Urinary bladder (tissue), 4 donors: ENCODE data around the gene MACROD2. TPM values are rescaled to one million over a fixed set of nuclear protein-coding genes. Genes with fewer than 3 reads are reported as not detected.
"Not testable (repeated sequence)": the region's sequence is repeated elsewhere in the genome, so short reads cannot be mapped to it uniquely, and the experiment has no call there.

Source experiments
- DNase-seq: peaks from one replicate; pipeline ENCODE4 v3.0.0-alpha.2; 2015; ENCODE audit errors: extremely low spot score
- H3K27ac ChIP-seq: one replicate; pipeline ENCODE4 v1.5.1; 2013; ENCODE audit warnings: low read depth, mild to moderate bottlenecking, moderate library complexity
- H3K36me3 ChIP-seq: one replicate; pipeline ENCODE4 v1.6.1; 2013; ENCODE audit warnings: mild to moderate bottlenecking, moderate library complexity; ENCODE audit not compliant: insufficient read depth
- H3K4me1 ChIP-seq: one replicate; pipeline ENCODE4 v1.6.1; 2013; ENCODE audit warnings: mild to moderate bottlenecking, moderate library complexity; ENCODE audit not compliant: insufficient read depth
- H3K4me3 ChIP-seq: one replicate; pipeline ENCODE4 v1.5.1; 2013; ENCODE audit warnings: low read depth, low read length
- WGBS: extraction: QIAGEN DNeasy Blood & Tissue Kit; methylation state at CpG from one replicate; pipeline ENCODE4 v1.1.7; 2013; 5-methylcytosine and 5-hydroxymethylcytosine counted together
- polyA plus RNA-seq: library from polyadenylated mRNA; stranded (reverse); fragments of 200-250 nt; gene quantifications from one replicate; pipeline ENCODE4 v1.2.3, GENCODE V29; 2013
- total RNA-seq: library from RNA; depleted of rRNA; stranded (reverse); fragments of >200 nt; gene quantifications from one replicate; pipeline ENCODE4 v1.2.3, GENCODE V29; 2014
- donor health status: healthy with polysubstance abuse.
- donor health status: healthy.

Gene MACROD2
- total and polyA plus RNA-seq, 2 donors: 3.0 to 28.2 TPM

GRCh38 chr20:15191082-15191723, 1195.9 kb downstream of the MACROD2 start:
- DNase-seq: no peak
- H3K4me3 ChIP-seq: no peak overlapping the region
- no peak overlapping the region for H3K27ac ChIP-seq
- no peaks in the 10 kb centered on the region for H3K36me3 ChIP-seq
- H3K4me1 ChIP-seq: no peaks in the 10 kb centered on the region
- WGBS: 76% methylated on average over 4 of the region's 4 CpGs

DNA sequence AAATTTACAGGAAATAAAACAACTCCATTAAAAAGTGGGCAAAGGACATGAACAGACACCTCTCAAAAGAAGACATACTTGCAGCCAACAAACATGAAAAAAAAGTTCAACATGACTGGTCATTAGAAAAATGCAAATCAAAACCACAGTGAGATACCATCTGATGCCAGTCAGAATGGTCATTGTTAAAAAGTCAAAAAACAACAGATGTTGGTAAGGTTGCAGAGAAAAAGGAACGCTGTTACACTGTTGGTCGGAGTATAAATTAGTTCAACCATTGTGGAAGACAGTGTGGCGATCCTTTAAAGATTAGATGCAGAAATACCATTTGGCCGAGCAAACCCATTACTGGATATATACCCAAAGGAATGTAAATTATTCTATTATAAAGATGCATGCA, 1200.1 kb downstream of the MACROD2 start:
- Histone ChIP-seq H3K27ac (no peak overlapping the region), H3K36me3 (no peaks in the 10 kb centered on the region), H3K4me3 (no peak overlapping the region), H3K4me1 (no peaks in the 10 kb centered on the region)
- DNase-seq: no peak
- WGBS: 96% methylated on average over 4 of the region's 4 CpGs

- no peak overlapping the region for H3K27ac ChIP-seq
- 80% methylated on average over 3 of the region's 3 CpGs for WGBS
- H3K36me3 ChIP-seq: no peaks in the 10 kb centered on the region
- H3K4me3 ChIP-seq: no peak overlapping the region
- H3K4me1 ChIP-seq: no peaks in the 10 kb centered on the region
- no peak for DNase-seq
Observed at GRCh38 chr20:15196547-15197255, 1201.4 kb downstream of the MACROD2 start.

DNA sequence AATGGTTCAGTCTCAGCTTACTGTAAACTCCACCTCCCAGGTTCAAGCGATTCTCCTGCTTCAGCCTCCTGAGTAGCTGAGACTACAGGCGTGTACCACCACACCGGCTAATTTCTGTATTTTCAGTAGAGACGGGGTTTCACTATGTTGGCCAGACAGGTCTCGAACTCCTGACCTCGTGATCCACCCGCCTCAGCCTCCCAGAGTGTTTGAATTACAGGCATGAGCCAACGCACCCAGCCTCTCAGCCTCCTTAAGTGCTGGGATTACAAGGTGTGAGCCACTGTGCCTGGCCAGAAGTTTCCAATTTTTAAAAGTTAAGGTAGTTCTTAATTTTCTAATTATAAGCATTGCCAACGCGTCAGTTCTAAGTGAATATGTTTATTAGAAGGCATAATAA, 1202.7 kb downstream of the MACROD2 start:
- not testable (repeated sequence) for H3K4me3 ChIP-seq, H3K4me1 ChIP-seq, DNase-seq, H3K27ac ChIP-seq, H3K36me3 ChIP-seq
- WGBS: 84% methylated on average over 10 of the region's 10 CpGs

DNA sequence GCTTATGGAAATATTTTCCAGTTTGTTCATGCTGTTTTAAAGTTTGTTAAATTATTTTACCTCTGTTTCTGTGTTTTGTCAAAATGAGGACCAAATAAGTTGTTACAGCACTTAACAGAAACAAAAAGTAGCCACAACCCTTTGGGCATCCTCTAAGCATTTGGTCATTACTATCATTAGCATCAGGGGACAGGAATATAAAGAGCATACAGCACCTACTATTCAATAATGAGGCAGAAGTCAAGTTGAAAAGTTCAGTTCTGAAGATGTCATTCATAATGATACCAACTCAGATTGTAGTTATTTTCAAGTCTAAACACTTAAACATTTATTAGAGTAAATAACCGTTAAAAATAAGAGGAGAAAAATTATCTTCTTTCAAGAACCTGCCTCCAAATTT, 1204.4 kb downstream of the MACROD2 start:
- no peak for DNase-seq
- H3K4me3 ChIP-seq: no peak overlapping the region

DNA sequence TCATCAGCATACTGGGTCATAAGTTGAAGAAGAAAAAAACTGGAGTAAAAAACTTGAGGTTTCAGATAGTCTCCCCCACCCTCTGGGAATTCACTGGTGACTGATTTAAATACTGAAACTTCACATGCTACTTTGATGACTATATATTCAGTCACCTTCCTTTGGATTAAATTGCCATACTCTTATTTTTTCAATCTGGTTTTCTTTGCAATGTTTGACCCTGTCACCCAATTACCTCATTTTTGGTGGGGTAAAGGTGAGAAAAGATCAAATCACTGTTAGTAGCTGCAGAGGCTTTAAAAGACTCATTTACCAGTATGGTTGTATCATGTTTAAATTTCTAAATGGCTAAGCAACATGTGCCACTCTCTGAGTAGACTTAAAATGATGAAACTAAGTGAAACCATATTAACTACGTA, 1204.8 kb downstream of the MACROD2 start:
- no peaks in the 10 kb centered on the region for H3K4me1 ChIP-seq
- no peak for DNase-seq
- WGBS: 92% methylated on average over 1 of the region's 1 CpG
- no peaks in the 10 kb centered on the region for H3K36me3 ChIP-seq
- H3K27ac ChIP-seq: no peak overlapping the region
- H3K4me3 ChIP-seq: no peak overlapping the region

More for the DNA sequence above, 1204.4 kb downstream of the MACROD2 start:
- no peaks in the 10 kb centered on the region for H3K36me3 ChIP-seq
- H3K27ac ChIP-seq: no peak overlapping the region
- WGBS: 57% methylated on average over 1 of the region's 1 CpG
- no peaks in the 10 kb centered on the region for H3K4me1 ChIP-seq

DNA sequence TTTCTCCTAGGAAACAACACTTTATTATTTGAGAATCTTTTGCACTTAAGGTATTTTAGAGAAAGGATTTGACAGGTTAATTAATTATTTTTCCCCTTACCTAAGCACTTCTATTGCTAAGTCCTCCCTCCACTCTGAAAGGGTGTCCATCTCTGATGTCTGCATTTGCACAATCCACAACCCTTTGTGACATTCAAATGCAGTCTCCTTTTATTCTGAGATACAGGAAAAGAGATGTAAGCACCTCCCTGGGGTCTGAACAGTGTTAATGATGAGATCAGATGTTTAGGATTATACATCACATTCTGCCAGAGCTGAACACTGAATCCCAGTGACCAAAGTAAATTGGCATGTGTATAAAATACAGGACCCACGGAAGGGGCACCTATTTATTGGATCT, 1206.3 kb downstream of the MACROD2 start:
- no peaks in the 10 kb centered on the region for H3K4me1 ChIP-seq
- no peak for DNase-seq
- H3K4me3 ChIP-seq: no peak overlapping the region
- H3K27ac ChIP-seq: no peak overlapping the region
- H3K36me3 ChIP-seq: no peaks in the 10 kb centered on the region
- 90% methylated on average over 1 of the region's 1 CpG for WGBS

- WGBS: 93% methylated on average over 5 of the region's 5 CpGs
- H3K4me1 ChIP-seq: no peaks in the 10 kb centered on the region
- no peak for DNase-seq
- no peak overlapping the region for H3K27ac ChIP-seq
- no peaks in the 10 kb centered on the region for H3K36me3 ChIP-seq
- H3K4me3 ChIP-seq: no peak overlapping the region
Observed at GRCh38 chr20:15204234-15204633, 1208.9 kb downstream of the MACROD2 start.

GRCh38 chr20:15205028-15205427, 1209.7 kb downstream of the MACROD2 start:
- no peak overlapping the region for H3K27ac ChIP-seq
- WGBS: 56% methylated on average over 2 of the region's 2 CpGs
- no peaks in the 10 kb centered on the region for H3K4me1 ChIP-seq
- DNase-seq: no peak
- H3K4me3 ChIP-seq: no peak overlapping the region
- H3K36me3 ChIP-seq: no peaks in the 10 kb centered on the region

DNA sequence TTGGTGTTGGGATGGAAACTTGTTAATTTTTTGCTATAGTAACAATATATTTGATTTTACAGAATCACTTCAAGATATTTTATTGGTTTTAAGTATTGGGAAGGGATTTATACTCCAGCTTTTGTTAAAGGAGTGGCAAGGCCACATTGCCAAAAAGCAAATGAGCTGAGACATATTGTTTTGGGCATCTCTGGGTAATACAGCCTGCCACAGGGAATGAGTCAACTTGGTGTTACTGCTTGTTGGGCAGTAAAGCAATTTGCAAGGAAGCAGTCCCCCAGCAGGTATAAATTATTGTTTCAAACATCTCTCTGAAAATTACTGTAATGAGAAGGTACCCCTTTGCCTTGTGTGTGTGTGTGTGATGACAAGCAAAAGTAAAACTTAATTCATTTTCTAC, 1210.4 kb downstream of the MACROD2 start:
- no peaks in the 10 kb centered on the region for H3K4me1 ChIP-seq
- H3K4me3 ChIP-seq: no peak overlapping the region
- DNase-seq: no peak
- no peaks in the 10 kb centered on the region for H3K36me3 ChIP-seq
- no peak overlapping the region for H3K27ac ChIP-seq

DNA sequence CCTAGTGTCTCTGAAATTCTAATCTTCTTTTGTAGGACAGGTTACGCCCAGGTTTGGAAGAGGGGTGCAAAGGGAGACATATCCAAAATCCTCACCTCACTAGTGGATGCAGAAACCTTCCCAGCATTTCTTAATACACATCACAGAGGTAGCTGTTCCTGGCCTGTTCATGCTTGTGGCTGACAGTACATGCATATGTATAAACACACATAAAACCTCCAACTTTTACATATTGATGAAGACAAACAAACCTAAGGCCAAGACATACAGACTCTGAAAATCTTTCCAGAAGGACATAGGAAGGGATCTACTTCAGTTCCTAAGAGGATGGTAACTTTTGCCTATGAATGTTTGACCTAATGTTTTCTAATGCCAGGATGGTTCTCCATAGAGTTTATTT, 1214.2 kb downstream of the MACROD2 start:
- no peaks in the 10 kb centered on the region for H3K36me3 ChIP-seq
- H3K27ac ChIP-seq: no peak overlapping the region
- WGBS: 98% methylated on average over 1 of the region's 1 CpG
- no peaks in the 10 kb centered on the region for H3K4me1 ChIP-seq
- H3K4me3 ChIP-seq: no peak overlapping the region
- no peak for DNase-seq

- WGBS: 61% methylated on average over 1 of the region's 1 CpG
- no peak for DNase-seq
- no peaks in the 10 kb centered on the region for H3K4me1 ChIP-seq
Observed at GRCh38 chr20:15214051-15214450, 1218.7 kb downstream of the MACROD2 start.

DNA sequence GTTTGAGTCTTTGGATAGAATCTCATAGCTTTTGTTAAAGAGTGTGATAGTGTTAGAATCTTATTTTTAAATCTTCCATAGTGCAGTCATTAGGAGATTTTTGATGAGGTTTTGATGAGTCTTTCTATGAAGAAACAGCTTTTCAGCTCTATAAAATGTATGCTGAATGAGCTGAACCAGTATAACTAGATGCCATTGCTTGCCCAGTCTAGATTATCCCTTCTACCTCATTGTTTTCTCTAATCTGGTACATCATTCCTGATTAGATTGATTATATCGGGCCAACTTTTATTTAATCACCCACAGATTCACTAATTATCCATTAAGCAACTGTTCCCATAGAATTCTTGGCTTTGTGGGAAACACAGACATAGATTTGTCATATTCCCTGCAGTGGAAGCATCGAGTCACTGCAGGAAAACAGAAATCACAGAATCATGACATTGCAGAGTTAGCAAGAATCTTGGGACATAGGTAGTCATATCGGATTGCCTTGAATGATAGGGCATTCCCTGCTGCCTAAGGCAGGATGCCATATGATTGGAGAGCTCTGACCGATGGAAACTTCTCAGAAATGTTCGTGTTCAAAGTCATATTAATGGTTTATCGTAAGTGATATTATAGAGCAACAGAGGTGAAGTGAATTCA, 1224.8 kb downstream of the MACROD2 start:
- 73% methylated on average over 6 of the region's 6 CpGs for WGBS
- DNase-seq: no peak
- Histone ChIP-seq H3K4me1 (no peaks in the 10 kb centered on the region), H3K27ac (no peak overlapping the region), H3K36me3 (no peaks in the 10 kb centered on the region), H3K4me3 (no peak overlapping the region)

More at GRCh38 chr20:15214051-15214450, 1218.7 kb downstream of the MACROD2 start:
- Histone ChIP-seq H3K27ac (no peak overlapping the region), H3K36me3 (no peaks in the 10 kb centered on the region), H3K4me3 (no peak overlapping the region)
